HepG2 (cell line): ENCODE measurements around the gene SNX9. TPM values are rescaled to one million over a fixed set of nuclear protein-coding genes. Genes with fewer than 3 reads are reported as not detected.
A peak's percentile ranks its signal among the peaks of the same experiment; 100 is the strongest.

ENCODE experiments used
- EHMT2 ChIP-seq: fragments of 200-600 bp; sonication (generic); IDR thresholded peaks from 2 replicates; pipeline ENCODE4 v1.7.0; 2017; ENCODE audit warnings: antibody characterized with exemption, low read depth, low read length, borderline replicate concordance
- EZH2 ChIP-seq: conservative IDR thresholded peaks from 2 replicates; pipeline ENCODE4 v1.6.1; 2012; ENCODE audit warnings: mild to moderate bottlenecking, low read depth, low read length, moderate library complexity
- KIAA2018 ChIP-seq: sonication (generic); formaldehyde crosslinking; IDR thresholded peaks from 2 replicates; pipeline ENCODE4 v1.5.0; 2020; ENCODE audit warnings: mild to moderate bottlenecking, missing genetic modification reagents, borderline replicate concordance
- KLF11 ChIP-seq: IDR thresholded peaks from 2 replicates; pipeline ENCODE4 v1.6.1; 2016; ENCODE audit warnings: missing compliant biosample characterization
- ZBTB40 ChIP-seq, 2 experiments: fragments of 450-650 bp in 1 of 2; sonication (generic) in 1 of 2; formaldehyde crosslinking in 1 of 2; IDR thresholded peaks; 2 replicates each; pipeline versions ENCODE4 v1.6.1 to v1.8.0; 2016 to 2022; ENCODE audit warnings: antibody characterized with exemption in 1 of 2, mild to moderate bottlenecking in 1 of 2, missing genetic modification reagents in 1 of 2
- ZFP1 ChIP-seq: IDR thresholded peaks from 2 replicates; pipeline ENCODE4 v1.6.1; 2016
- polyA plus RNA-seq, 8 experiments: library from polyadenylated mRNA; depleted of rRNA in 3 of 8; stranded (reverse) in 7 of 8; unstranded in 1 of 8; fragments of >200 nt; fragmentation: Illumina TruSeq in 4 of 8; extraction: Trizol in 4 of 8; gene quantifications; 2 replicates each; pipeline versions ENCODE4 v1.2.1 to v1.2.3, GENCODE V29; 2011 to 2016; ENCODE audit warnings: low read depth in 4 of 8, missing spikeins in 1 of 8, mixed read lengths in 1 of 8; ENCODE audit not compliant: insufficient read depth in 1 of 8
- total RNA-seq, 5 experiments: library from RNA; depleted of rRNA; stranded (reverse); fragments of >200 nt; fragmentation: Illumina TruSeq; extraction: Trizol; gene quantifications; 2 replicates each; pipeline ENCODE4 v1.2.3, GENCODE V29; 2016; ENCODE audit warnings: low read depth in 1 of 5
- TF ChIP-seq, protein P1 (sequence below): IDR thresholded peaks from 2 replicates; pipeline ENCODE4 v1.6.1; 2016; ENCODE audit warnings: missing genetic modification reagents, missing compliant biosample characterization

SNX9 gene
- total and polyA plus RNA-seq, 2 of the 13 experiments (the other 11 are each of a cell fraction or from before 2014, with no cell fraction given) = 21.9 to 36.0 TPM

DNA sequence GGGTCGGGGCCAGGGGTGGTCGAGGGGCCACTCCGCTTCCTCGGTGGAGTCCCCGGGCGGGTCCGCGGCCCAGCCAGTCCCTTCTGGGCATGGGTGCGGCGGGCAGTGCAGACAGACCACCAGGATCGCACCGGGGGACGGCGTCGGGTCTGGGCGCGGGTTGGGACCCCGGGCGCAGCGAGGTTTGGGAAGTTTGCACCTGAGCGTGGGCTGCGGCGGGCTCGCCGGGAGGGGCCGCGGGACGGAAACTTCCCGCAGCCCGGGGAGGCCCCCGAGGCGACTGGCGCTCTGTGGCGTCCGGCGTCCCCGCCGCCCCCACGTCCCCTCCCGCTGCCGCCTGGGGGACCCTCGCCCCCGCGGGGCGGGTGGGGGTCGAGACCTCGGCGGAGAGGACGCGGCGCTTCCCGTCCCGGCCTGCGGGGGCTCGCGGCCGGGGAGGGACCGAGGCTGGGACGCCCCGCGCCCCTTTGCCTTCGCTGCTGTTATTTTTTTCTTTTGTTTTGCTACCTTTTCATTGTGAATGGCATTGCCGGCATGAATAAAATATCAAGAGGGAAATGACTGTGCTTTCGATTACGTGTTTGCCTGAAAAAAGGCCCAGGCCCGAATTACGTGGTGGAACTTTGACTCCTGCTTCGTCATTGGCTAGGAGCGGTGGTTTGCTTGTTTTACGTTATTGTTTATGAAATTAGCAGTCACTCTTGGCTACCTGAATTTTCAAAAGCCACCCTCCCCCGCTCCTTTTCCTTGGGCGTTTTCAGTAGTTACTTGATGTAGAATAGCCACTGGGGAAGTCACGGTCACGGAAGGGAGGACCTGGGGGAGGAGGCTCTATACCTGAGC, 703 bp downstream of the SNX9 start (continued):
- TF ChIP-seq ZBTB40 (IDR thresholded peaks at IDR 0.05) = no peak
- TF ChIP-seq ZBTB40 (CRISPR knock-in tag; IDR thresholded peaks at IDR 0.05) = peak; percentile 45; the same call in 1 of the 2 replicates
- no peak for TF ChIP-seq EHMT2
- TF ChIP-seq, protein P1, sequence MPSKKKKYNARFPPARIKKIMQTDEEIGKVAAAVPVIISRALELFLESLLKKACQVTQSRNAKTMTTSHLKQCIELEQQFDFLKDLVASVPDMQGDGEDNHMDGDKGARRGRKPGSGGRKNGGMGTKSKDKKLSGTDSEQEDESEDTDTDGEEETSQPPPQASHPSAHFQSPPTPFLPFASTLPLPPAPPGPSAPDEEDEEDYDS = 0 out of 2 replicates have a peak, but pooled peaks have one; percentile 15
- TF ChIP-seq ZFP1 (CRISPR knock-in tag) = no peak
- TF ChIP-seq KLF11 (CRISPR knock-in tag) = peak; percentile 51; the same call in 1 of the 2 replicates
- no peak for TF ChIP-seq EZH2
- TF ChIP-seq KIAA2018 (CRISPR knock-in tag) = no peak
